Neuronal stem cell (in vitro differentiated cells): Measurements from ENCODE around the gene ABHD17C.
A peak's percentile ranks its signal among the peaks of the same experiment; 100 is the strongest.
"Not testable (repeated sequence)": the region's sequence is repeated elsewhere in the genome, so short reads cannot be mapped to it uniquely, and the experiment has no call there.

Experiments
- DNase-seq: peaks from one replicate; pipeline ENCODE4 v3.0.0-alpha.2; 2013; ENCODE audit warnings: low spot score
- H2AFZ ChIP-seq: one replicate; pipeline ENCODE4 v1.6.1; 2013; ENCODE audit warnings: mild to moderate bottlenecking, low read length, inconsistent platforms
- H2AK5ac ChIP-seq: 2 replicates; pipeline ENCODE4 v1.6.1; 2013; ENCODE audit warnings: low read depth, mild to moderate bottlenecking, inconsistent platforms, low read length, moderate library complexity, mixed read lengths
- H2BK120ac ChIP-seq: 2 replicates; pipeline ENCODE4 v1.6.1; 2013; ENCODE audit warnings: low read depth, mild to moderate bottlenecking, inconsistent platforms, low read length, moderate library complexity, mixed read lengths
- H2BK12ac ChIP-seq: one replicate; pipeline ENCODE4 v1.6.1; 2013; ENCODE audit warnings: low read length, inconsistent platforms
- H2BK15ac ChIP-seq: 2 replicates; pipeline ENCODE4 v1.6.1; 2013; ENCODE audit warnings: mild to moderate bottlenecking, low read length, inconsistent platforms, mixed read lengths
- H2BK5ac ChIP-seq: one replicate; pipeline ENCODE4 v1.6.1; 2013; ENCODE audit warnings: inconsistent platforms, mild to moderate bottlenecking, low read length, moderate library complexity
- H3K14ac ChIP-seq: one replicate; pipeline ENCODE4 v1.6.1; 2013; ENCODE audit warnings: low read length, inconsistent platforms
- H3K18ac ChIP-seq: 2 replicates; pipeline ENCODE4 v1.6.1; 2013; ENCODE audit warnings: low read length, inconsistent platforms
- H3K23ac ChIP-seq: 2 replicates; pipeline ENCODE4 v1.6.1; 2013; ENCODE audit warnings: low read depth, mild to moderate bottlenecking, mixed read lengths, low read length, inconsistent platforms; ENCODE audit not compliant: poor library complexity
- H3K27ac ChIP-seq: replicated peaks from 3 replicates; pipeline ENCODE4 v1.5.1; 2013; ENCODE audit warnings: low read length, inconsistent platforms
- H3K27me3 ChIP-seq, 3 experiments: 2 replicates each; pipeline ENCODE4 v1.6.1; 2013; ENCODE audit warnings: low read length in 3 of 3, mild to moderate bottlenecking in 2 of 3, inconsistent platforms in 1 of 3, low read depth in 1 of 3, mixed read lengths in 1 of 3, moderate library complexity in 1 of 3; ENCODE audit not compliant: control insufficient read depth in 3 of 3, insufficient read depth in 3 of 3
- H3K36me3 ChIP-seq, 2 donors: replicated peaks in 1 of 2; 2 replicates each; pipeline ENCODE4 v1.6.1; 2013; ENCODE audit warnings: low read length in 2 of 2; ENCODE audit not compliant: control insufficient read depth in 2 of 2, insufficient read depth in 2 of 2
- H3K4ac ChIP-seq: 2 replicates; pipeline ENCODE4 v1.6.1; 2013; ENCODE audit warnings: inconsistent platforms, mild to moderate bottlenecking, low read length, moderate library complexity
- H3K4me1 ChIP-seq, 2 donors: 1 replicate in 1 of 2; 2 replicates in 1 of 2; pipeline ENCODE4 v1.6.1; 2013; ENCODE audit warnings: low read length in 2 of 2, low read depth in 1 of 2; ENCODE audit not compliant: control insufficient read depth in 2 of 2, insufficient read depth in 1 of 2
- H3K4me2 ChIP-seq: one replicate; pipeline ENCODE4 v1.6.1; 2013; ENCODE audit warnings: mild to moderate bottlenecking, low read length, inconsistent platforms; ENCODE audit not compliant: insufficient read depth, poor library complexity, severe bottlenecking
- H3K4me3 ChIP-seq, 2 donors: 2 replicates each; pipeline ENCODE4 v1.5.1; 2013; ENCODE audit warnings: low read length in 2 of 2, mild to moderate bottlenecking in 2 of 2, inconsistent platforms in 1 of 2, moderate library complexity in 1 of 2
- H3K79me1 ChIP-seq: one replicate; pipeline ENCODE4 v1.6.1; 2013; ENCODE audit warnings: low read depth, mild to moderate bottlenecking, inconsistent platforms, low read length, moderate library complexity
- H3K9ac ChIP-seq: one replicate; pipeline ENCODE4 v1.6.1; 2013; ENCODE audit warnings: mild to moderate bottlenecking, low read depth, low read length, inconsistent platforms; ENCODE audit not compliant: poor library complexity
- H3K9me3 ChIP-seq, 2 donors: replicated peaks in 1 of 2; 2 replicates each; pipeline versions ENCODE3 to v1.6.1; 2013; ENCODE audit warnings: low read length in 2 of 2, mild to moderate bottlenecking in 2 of 2, inconsistent platforms in 1 of 2, low read depth in 1 of 2, mixed read lengths in 1 of 2, moderate library complexity in 1 of 2; ENCODE audit not compliant: control insufficient read depth in 2 of 2, insufficient read depth in 1 of 2
- H4K8ac ChIP-seq: one replicate; pipeline ENCODE4 v1.6.1; 2013; ENCODE audit warnings: low read depth, mild to moderate bottlenecking, inconsistent platforms, low read length, moderate library complexity
- H4K91ac ChIP-seq: one replicate; pipeline ENCODE4 v1.6.1; 2013; ENCODE audit warnings: low read length, low read depth, mild to moderate bottlenecking, inconsistent platforms; ENCODE audit not compliant: poor library complexity
- WGBS, 2 donors: extraction: QIAGEN DNeasy Blood & Tissue Kit; methylation state at CpG; one replicate each; pipeline ENCODE4 v1.1.7; 2013; ENCODE audit warnings: missing lambda C conversion rate in 2 of 2, mixed read lengths in 1 of 2; ENCODE audit not compliant: insufficient read length in 2 of 2, insufficient replicate concordance in 1 of 2; ENCODE audit errors: extremely low coverage in 2 of 2; 5-methylcytosine and 5-hydroxymethylcytosine counted together

Gene ABHD17C

DNA sequence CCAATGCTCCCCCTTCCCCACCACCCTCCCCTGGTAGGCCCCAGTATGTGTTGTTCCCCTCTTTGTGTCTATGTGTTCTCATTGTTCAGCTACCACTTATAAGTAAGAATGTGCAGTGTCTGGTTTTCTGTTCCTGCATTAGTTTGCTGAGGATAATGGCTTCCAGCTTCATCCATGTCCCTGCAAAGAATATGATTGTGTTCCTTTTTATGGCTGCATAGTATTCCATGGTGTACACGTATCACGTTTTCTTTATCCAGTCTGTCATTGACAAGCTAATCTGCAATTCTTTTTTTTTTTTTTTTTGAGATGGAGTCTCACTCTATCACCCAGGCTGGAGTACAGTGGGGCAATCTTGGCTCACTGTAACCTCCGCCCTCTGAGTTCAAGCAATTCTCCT lies 68.1 kb downstream of the ABHD17C start:
- H3K4ac ChIP-seq, H3K79me1 ChIP-seq, H3K14ac ChIP-seq, H2BK15ac ChIP-seq, H2BK12ac ChIP-seq, H3K18ac ChIP-seq, H3K27ac ChIP-seq, H3K9me3 ChIP-seq, H3K9ac ChIP-seq, H3K23ac ChIP-seq, H3K36me3 ChIP-seq, H2BK120ac ChIP-seq, H4K8ac ChIP-seq, DNase-seq, H2BK5ac ChIP-seq, H3K27me3 ChIP-seq, H3K4me2 ChIP-seq, H3K4me3 ChIP-seq, H3K4me1 ChIP-seq, H2AFZ ChIP-seq, H2AK5ac ChIP-seq, H4K91ac ChIP-seq: not testable (repeated sequence)
- WGBS, 2 donors, result no CpG with 5 or more reads among the region's 3 CpGs

DNA sequence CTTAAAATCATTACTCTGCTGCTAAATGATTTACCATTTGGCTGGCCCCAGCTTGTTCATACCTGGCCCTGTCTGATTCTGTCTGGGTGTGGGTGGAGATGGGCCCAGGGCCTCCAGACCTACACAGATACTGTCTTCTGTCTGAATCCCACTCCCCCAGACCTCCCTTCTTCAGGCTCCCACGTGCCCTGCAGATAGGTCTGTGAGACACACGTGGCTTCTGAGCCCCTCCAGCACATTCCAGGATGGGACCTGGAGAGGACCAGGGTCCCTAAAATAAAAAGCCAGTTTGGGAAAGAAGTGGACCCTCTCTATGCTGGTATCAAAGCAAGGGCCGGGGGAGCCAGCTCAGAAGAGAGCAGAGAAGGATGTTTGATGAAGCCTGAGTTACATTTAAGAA lies 69.4 kb downstream of the ABHD17C start:
- no peak for DNase-seq
- Histone ChIP-seq H3K4me2 (no peak overlapping the region), H2AFZ (no peak overlapping the region), H2BK5ac (no peak overlapping the region), H3K4me3 (no peak overlapping the region), H4K91ac (no peak overlapping the region), H3K23ac (no peak overlapping the region), H3K4ac (no peak overlapping the region), H3K27me3 (no peaks in the 10 kb centered on the region), H3K36me3 (no peaks in the 10 kb centered on the region), H2BK15ac (no peak overlapping the region), H3K14ac (no peak overlapping the region), H3K18ac (peak overlapping the region; percentile 72), H3K4me1 (peaks cover 0 to 6% of the 10 kb centered on the region in 2 donors), H3K9ac (no peak overlapping the region), H2BK120ac (no peak overlapping the region), H2BK12ac (no peak overlapping the region), H4K8ac (peak overlapping the region; percentile 21), H3K27ac (no peak overlapping the region), H3K9me3 (no peaks in the 10 kb centered on the region), H3K79me1 (no peaks in the 10 kb centered on the region), H2AK5ac (no peak overlapping the region)
- no CpG with 5 or more reads among the region's 3 CpGs for WGBS, 2 donors

DNA sequence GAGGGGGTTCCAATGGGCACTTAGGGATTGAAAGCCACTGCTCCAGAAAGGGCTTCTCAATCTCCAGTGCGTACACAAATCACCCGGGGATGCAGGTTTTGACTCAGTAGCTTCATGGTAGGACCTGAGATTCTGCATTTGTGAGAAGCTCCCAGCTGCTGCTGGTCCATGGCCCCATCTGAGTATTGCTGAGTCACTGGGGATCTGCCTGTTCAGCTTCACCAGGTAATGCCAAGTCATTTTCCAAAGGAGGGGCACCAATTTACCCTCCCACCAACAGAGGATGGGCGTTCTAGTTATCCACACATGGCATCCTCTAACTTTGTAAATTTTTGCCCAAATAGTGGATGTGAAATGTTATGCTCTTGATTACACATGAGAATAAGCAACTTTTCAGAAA lies 71.2 kb downstream of the ABHD17C start:
- no peak overlapping the region for H3K4me3 ChIP-seq
- no peak overlapping the region for H3K4me2 ChIP-seq
- H3K9ac ChIP-seq, result no peak overlapping the region
- H2BK5ac ChIP-seq, result no peak overlapping the region
- no peak overlapping the region for H2AK5ac ChIP-seq
- no peak overlapping the region for H2BK15ac ChIP-seq
- H4K8ac ChIP-seq, result no peak overlapping the region
- H3K36me3 ChIP-seq, result no peaks in the 10 kb centered on the region
- no peaks in the 10 kb centered on the region for H3K27me3 ChIP-seq
- no peaks in the 10 kb centered on the region for H3K9me3 ChIP-seq
- H3K14ac ChIP-seq, result no peak overlapping the region
- no peak overlapping the region for H3K4ac ChIP-seq
- no peak overlapping the region for H2BK120ac ChIP-seq
- no CpG with 5 or more reads among the region's 3 CpGs for WGBS, 2 donors
- peaks cover 0 to 7% of the 10 kb centered on the region in 2 donors for H3K4me1 ChIP-seq
- H3K23ac ChIP-seq, result no peak overlapping the region
- no peaks in the 10 kb centered on the region for H3K79me1 ChIP-seq
- DNase-seq, result no peak
- no peak overlapping the region for H3K27ac ChIP-seq
- H3K18ac ChIP-seq, result no peak overlapping the region
- H2BK12ac ChIP-seq, result no peak overlapping the region
- H4K91ac ChIP-seq, result no peak overlapping the region
- no peak overlapping the region for H2AFZ ChIP-seq

DNA sequence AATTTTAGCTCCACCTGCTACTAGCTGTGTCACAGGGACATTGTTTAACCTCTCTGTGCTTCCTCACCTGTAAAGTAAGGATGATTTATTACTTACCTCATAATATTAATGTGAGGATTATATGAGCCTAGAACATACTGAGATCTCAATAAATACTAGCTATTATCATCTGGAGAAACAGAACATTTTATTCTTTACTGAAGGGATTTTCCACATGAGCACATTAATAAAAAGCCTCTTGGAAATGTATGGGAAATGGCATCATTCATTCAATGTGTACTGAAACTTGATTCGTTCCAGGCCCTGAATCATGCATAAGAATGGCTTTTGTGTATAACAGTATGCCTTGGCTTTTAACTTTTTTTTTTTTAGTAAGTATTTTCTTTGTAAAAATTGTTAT lies 73.0 kb downstream of the ABHD17C start:
- Histone ChIP-seq H3K4me3 (no peak overlapping the region), H4K91ac (no peak overlapping the region), H3K4me1 (peaks cover 0 to 7% of the 10 kb centered on the region in 2 donors), H3K18ac (no peak overlapping the region), H2AFZ (no peak overlapping the region), H2BK15ac (no peak overlapping the region), H2BK12ac (no peak overlapping the region), H2BK120ac (no peak overlapping the region), H2AK5ac (no peak overlapping the region), H3K9ac (no peak overlapping the region), H3K23ac (no peak overlapping the region), H3K36me3 (no peaks in the 10 kb centered on the region), H3K4me2 (no peak overlapping the region), H3K27ac (no peak overlapping the region), H3K9me3 (no peaks in the 10 kb centered on the region), H3K27me3 (no peaks in the 10 kb centered on the region), H2BK5ac (no peak overlapping the region), H3K14ac (no peak overlapping the region), H4K8ac (no peak overlapping the region), H3K4ac (no peak overlapping the region), H3K79me1 (no peaks in the 10 kb centered on the region)
- no CpG with 5 or more reads among the region's 1 CpG for WGBS, 2 donors
- no peak for DNase-seq
